Muscle layer of colon (tissue), 2 donors: ENCODE measurements around the gene COL25A1.

ENCODE experiments used
- H3K27ac ChIP-seq: one replicate; pipeline ENCODE4 v1.7.0; 2013; ENCODE audit warnings: low read depth, mild to moderate bottlenecking, low read length, moderate library complexity
- H3K27me3 ChIP-seq, 2 donors: one replicate each; pipeline ENCODE4 v1.7.0; 2013; ENCODE audit warnings: low read length in 2 of 2, mild to moderate bottlenecking in 2 of 2; ENCODE audit not compliant: insufficient read depth in 2 of 2, control insufficient read depth in 1 of 2
- H3K36me3 ChIP-seq: one replicate; pipeline ENCODE4 v1.7.0; 2013; ENCODE audit warnings: mild to moderate bottlenecking, low read length; ENCODE audit not compliant: insufficient read depth
- H3K4me1 ChIP-seq: one replicate; pipeline ENCODE4 v1.7.0; 2013; ENCODE audit warnings: mild to moderate bottlenecking, low read length; ENCODE audit not compliant: insufficient read depth
- H3K4me3 ChIP-seq, 2 donors: one replicate each; pipeline ENCODE4 v1.7.0; 2013; ENCODE audit warnings: low read length in 2 of 2, low read depth in 1 of 2, mild to moderate bottlenecking in 1 of 2, moderate library complexity in 1 of 2
- H3K9ac ChIP-seq: one replicate; pipeline ENCODE4 v1.7.0; 2013; ENCODE audit warnings: low read length
- H3K9me3 ChIP-seq: one replicate; pipeline ENCODE4 v1.7.0; 2013; ENCODE audit warnings: mild to moderate bottlenecking, low read length
- donor health status: abdominal sarcoma.
- donor health status: Adenocarcinoma of cecum.

Gene COL25A1

GRCh38 chr4:109315341-109315740 lies 12.9 kb upstream of the COL25A1 start:
- Histone ChIP-seq H3K9me3 (no peaks in the 10 kb centered on the region), H3K4me3 (no peak overlapping the region), H3K27ac (no peak overlapping the region), H3K27me3 (no peaks in the 10 kb centered on the region), H3K9ac (no peak overlapping the region), H3K4me1 (no peaks in the 10 kb centered on the region), H3K36me3 (no peaks in the 10 kb centered on the region)

GRCh38 chr4:109313168-109314133 lies 11.0 kb upstream of the COL25A1 start:
- no peak overlapping the region for H3K27ac ChIP-seq
- H3K36me3 ChIP-seq: no peaks in the 10 kb centered on the region
- no peaks in the 10 kb centered on the region for H3K4me1 ChIP-seq
- no peaks in the 10 kb centered on the region for H3K9me3 ChIP-seq
- H3K9ac ChIP-seq: no peak overlapping the region
- H3K4me3 ChIP-seq: no peak overlapping the region
- no peaks in the 10 kb centered on the region for H3K27me3 ChIP-seq

GRCh38 chr4:109303140-109303496 lies 660 bp upstream of the COL25A1 start:
- H3K4me1 ChIP-seq: peaks cover 10% of the 10 kb centered on the region
- H3K9me3 ChIP-seq: no peaks in the 10 kb centered on the region
- H3K4me3 ChIP-seq: peak overlapping the region; percentile 45 to 84
- no peak overlapping the region for H3K27ac ChIP-seq
- H3K36me3 ChIP-seq: no peaks in the 10 kb centered on the region
- peaks cover 10 to 25% of the 10 kb centered on the region in 2 donors for H3K27me3 ChIP-seq
- no peak overlapping the region for H3K9ac ChIP-seq

- Histone ChIP-seq H3K36me3 (no peaks in the 10 kb centered on the region), H3K4me3 (peak overlapping the region; percentile 45 to 84), H3K9ac (no peak overlapping the region), H3K4me1 (peaks cover 10% of the 10 kb centered on the region), H3K27ac (no peak overlapping the region), H3K9me3 (no peaks in the 10 kb centered on the region), H3K27me3 (peaks cover 10 to 25% of the 10 kb centered on the region in 2 donors)
These were observed 652 bp downstream of the COL25A1 start for GRCh38 chr4:109301651-109302360.

- H3K4me1 ChIP-seq: peaks cover 10% of the 10 kb centered on the region
- H3K36me3 ChIP-seq: no peaks in the 10 kb centered on the region
- no peak overlapping the region for H3K9ac ChIP-seq
- no peaks in the 10 kb centered on the region for H3K9me3 ChIP-seq
- H3K4me3 ChIP-seq: no peak overlapping the region
- H3K27ac ChIP-seq: no peak overlapping the region
- peaks cover 10 to 25% of the 10 kb centered on the region in 2 donors for H3K27me3 ChIP-seq
These were observed 4.0 kb downstream of the COL25A1 start for GRCh38 chr4:109298279-109299010.

GRCh38 chr4:109296527-109296926 lies 5.9 kb downstream of the COL25A1 start:
- Histone ChIP-seq H3K4me3 (no peak overlapping the region), H3K9me3 (no peaks in the 10 kb centered on the region), H3K9ac (no peak overlapping the region), H3K4me1 (peaks cover 2% of the 10 kb centered on the region), H3K36me3 (no peaks in the 10 kb centered on the region), H3K27ac (no peak overlapping the region), H3K27me3 (peaks cover 3 to 13% of the 10 kb centered on the region in 2 donors)

GRCh38 chr4:109295081-109295480 lies 7.4 kb downstream of the COL25A1 start:
- no peaks in the 10 kb centered on the region for H3K36me3 ChIP-seq
- no peak overlapping the region for H3K9ac ChIP-seq
- no peak overlapping the region for H3K4me3 ChIP-seq
- no peaks in the 10 kb centered on the region for H3K9me3 ChIP-seq
- H3K4me1 ChIP-seq: no peaks in the 10 kb centered on the region
- no peak overlapping the region for H3K27ac ChIP-seq
- H3K27me3 ChIP-seq: no peaks in the 10 kb centered on the region

GRCh38 chr4:109294468-109295020 lies 7.9 kb downstream of the COL25A1 start:
- H3K9ac ChIP-seq: no peak overlapping the region
- H3K36me3 ChIP-seq: no peaks in the 10 kb centered on the region
- H3K9me3 ChIP-seq: no peaks in the 10 kb centered on the region
- H3K27me3 ChIP-seq: no peaks in the 10 kb centered on the region
- H3K27ac ChIP-seq: no peak overlapping the region
- no peaks in the 10 kb centered on the region for H3K4me1 ChIP-seq
- H3K4me3 ChIP-seq: no peak overlapping the region

GRCh38 chr4:109294006-109294405 lies 8.5 kb downstream of the COL25A1 start:
- Histone ChIP-seq H3K4me1 (no peaks in the 10 kb centered on the region), H3K27me3 (no peaks in the 10 kb centered on the region), H3K9me3 (no peaks in the 10 kb centered on the region), H3K9ac (no peak overlapping the region), H3K27ac (no peak overlapping the region), H3K4me3 (no peak overlapping the region), H3K36me3 (no peaks in the 10 kb centered on the region)

- Histone ChIP-seq H3K27me3 (no peaks in the 10 kb centered on the region), H3K4me1 (no peaks in the 10 kb centered on the region), H3K9ac (no peak overlapping the region), H3K36me3 (no peaks in the 10 kb centered on the region), H3K9me3 (no peaks in the 10 kb centered on the region), H3K4me3 (no peak overlapping the region), H3K27ac (no peak overlapping the region)
These were observed 10.7 kb downstream of the COL25A1 start for GRCh38 chr4:109291707-109292238.

GRCh38 chr4:109290918-109291317 lies 11.5 kb downstream of the COL25A1 start:
- H3K36me3 ChIP-seq: no peaks in the 10 kb centered on the region
- H3K9me3 ChIP-seq: no peaks in the 10 kb centered on the region
- H3K4me3 ChIP-seq: no peak overlapping the region
- H3K27ac ChIP-seq: no peak overlapping the region
- no peak overlapping the region for H3K9ac ChIP-seq
- no peaks in the 10 kb centered on the region for H3K4me1 ChIP-seq
- no peaks in the 10 kb centered on the region for H3K27me3 ChIP-seq
